KMS-11 (cell line): Measurements from ENCODE around the gene APBA2.

Experiments
- H2AFZ ChIP-seq: fragments of 200-600 bp; sonication (generic); 2 replicates; pipeline ENCODE4 v1.6.1; 2016; ENCODE audit warnings: antibody characterized with exemption, mixed run types, low read depth
- H3K27ac ChIP-seq: fragments of 200-600 bp; sonication (generic); 2 replicates; pipeline ENCODE4 v1.6.1; 2016; ENCODE audit warnings: mild to moderate bottlenecking, mixed run types
- H3K27me3 ChIP-seq: fragments of 200-600 bp; sonication (generic); 2 replicates; pipeline ENCODE4 v1.6.1; 2017; ENCODE audit warnings: mild to moderate bottlenecking, low read depth, mixed run types, moderate library complexity; ENCODE audit not compliant: insufficient read depth
- H3K36me3 ChIP-seq: fragments of 200-600 bp; sonication (generic); 2 replicates; pipeline ENCODE4 v1.6.1; 2017; ENCODE audit warnings: mild to moderate bottlenecking, mixed run types; ENCODE audit not compliant: insufficient read depth
- H3K4me1 ChIP-seq: fragments of 200-600 bp; sonication (generic); 2 replicates; pipeline ENCODE4 v1.6.1; 2016; ENCODE audit warnings: mild to moderate bottlenecking, low read depth, mixed run types; ENCODE audit not compliant: poor library complexity, severe bottlenecking
- H3K4me2 ChIP-seq: fragments of 200-600 bp; sonication (generic); 2 replicates; pipeline ENCODE4 v1.7.0; 2016; ENCODE audit warnings: mild to moderate bottlenecking, mixed run types
- H3K4me3 ChIP-seq: fragments of 200-600 bp; sonication (generic); IDR thresholded peaks from 2 replicates; pipeline ENCODE4 v1.6.1; 2017; ENCODE audit warnings: low read depth, low read length, mixed read lengths; ENCODE audit not compliant: insufficient read depth
- H3K79me2 ChIP-seq: fragments of 200-600 bp; sonication (generic); 2 replicates; pipeline ENCODE4 v1.6.1; 2016; ENCODE audit warnings: low read depth, mixed run types; ENCODE audit not compliant: insufficient read depth
- H3K9ac ChIP-seq: fragments of 200-600 bp; sonication (generic); 2 replicates; pipeline ENCODE4 v1.6.1; 2016; ENCODE audit warnings: mild to moderate bottlenecking, mixed run types
- H4K20me1 ChIP-seq: fragments of 200-600 bp; sonication (generic); 2 replicates; pipeline ENCODE4 v1.6.1; 2016; ENCODE audit warnings: mild to moderate bottlenecking, mixed run types; ENCODE audit not compliant: insufficient read depth
- TF ChIP-seq, protein P1 (sequence below): fragments of 200-600 bp; sonication (generic); conservative IDR thresholded peaks from 2 replicates; pipeline ENCODE4 v1.6.1; 2017; ENCODE audit warnings: low read depth, mild to moderate bottlenecking, antibody characterized with exemption, low read length, moderate library complexity, mixed read lengths

APBA2 gene

DNA sequence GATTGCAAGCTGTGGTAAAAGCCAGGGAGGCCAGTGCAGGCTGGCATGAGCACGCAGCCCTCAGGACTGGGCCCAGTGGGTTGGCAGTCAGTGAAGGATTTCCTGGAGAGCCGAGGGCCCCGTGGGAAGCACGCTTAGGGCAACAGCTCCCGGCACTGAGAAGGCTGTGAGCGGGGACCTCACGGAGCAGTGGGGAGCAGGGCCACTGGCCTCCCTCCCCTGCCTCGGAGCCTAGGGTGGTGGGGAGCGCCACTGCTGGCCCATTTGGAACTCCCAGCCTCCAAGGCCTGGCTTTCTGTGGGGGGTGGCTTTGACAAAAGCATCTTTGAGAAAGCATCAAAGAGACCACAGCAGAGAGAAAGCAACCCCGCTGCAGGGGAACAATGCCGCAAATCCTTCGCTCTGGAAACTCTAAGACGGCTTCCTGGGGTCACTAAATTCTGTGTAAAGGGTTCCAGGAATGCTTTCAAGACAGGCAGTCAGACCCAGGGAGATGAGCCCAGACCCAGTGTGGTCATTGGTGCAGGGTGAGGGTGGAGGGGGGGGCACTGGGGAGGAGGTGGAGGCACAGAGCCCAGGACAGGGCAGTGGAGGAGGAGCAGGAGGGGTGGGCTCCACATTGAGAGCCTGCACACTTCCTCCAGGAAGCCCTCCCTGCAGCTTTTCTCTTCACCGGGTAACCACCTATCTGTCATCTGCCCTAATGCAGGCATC is 9.5 kb upstream of the APBA2 start:
- Histone ChIP-seq H3K36me3 (no peaks in the 10 kb centered on the region), H3K4me1 (no peaks in the 10 kb centered on the region), H3K27ac (no peak overlapping the region), H3K79me2 (no peaks in the 10 kb centered on the region), H3K4me3 (no peak overlapping the region), H3K4me2 (no peak overlapping the region), H3K9ac (no peak overlapping the region), H3K27me3 (no peaks in the 10 kb centered on the region), H2AFZ (no peak overlapping the region), H4K20me1 (no peaks in the 10 kb centered on the region)
- TF ChIP-seq, protein P1, sequence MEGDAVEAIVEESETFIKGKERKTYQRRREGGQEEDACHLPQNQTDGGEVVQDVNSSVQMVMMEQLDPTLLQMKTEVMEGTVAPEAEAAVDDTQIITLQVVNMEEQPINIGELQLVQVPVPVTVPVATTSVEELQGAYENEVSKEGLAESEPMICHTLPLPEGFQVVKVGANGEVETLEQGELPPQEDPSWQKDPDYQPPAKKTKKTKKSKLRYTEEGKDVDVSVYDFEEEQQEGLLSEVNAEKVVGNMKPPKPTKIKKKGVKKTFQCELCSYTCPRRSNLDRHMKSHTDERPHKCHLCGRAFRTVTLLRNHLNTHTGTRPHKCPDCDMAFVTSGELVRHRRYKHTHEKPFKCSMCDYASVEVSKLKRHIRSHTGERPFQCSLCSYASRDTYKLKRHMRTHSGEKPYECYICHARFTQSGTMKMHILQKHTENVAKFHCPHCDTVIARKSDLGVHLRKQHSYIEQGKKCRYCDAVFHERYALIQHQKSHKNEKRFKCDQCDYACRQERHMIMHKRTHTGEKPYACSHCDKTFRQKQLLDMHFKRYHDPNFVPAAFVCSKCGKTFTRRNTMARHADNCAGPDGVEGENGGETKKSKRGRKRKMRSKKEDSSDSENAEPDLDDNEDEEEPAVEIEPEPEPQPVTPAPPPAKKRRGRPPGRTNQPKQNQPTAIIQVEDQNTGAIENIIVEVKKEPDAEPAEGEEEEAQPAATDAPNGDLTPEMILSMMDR: no peak

- TF ChIP-seq, protein P1: no peak
- no peak overlapping the region for H3K27ac ChIP-seq
- H3K4me3 ChIP-seq: no peak overlapping the region
- H3K36me3 ChIP-seq: no peaks in the 10 kb centered on the region
- H4K20me1 ChIP-seq: no peaks in the 10 kb centered on the region
- no peak overlapping the region for H2AFZ ChIP-seq
- no peaks in the 10 kb centered on the region for H3K79me2 ChIP-seq
- no peaks in the 10 kb centered on the region for H3K4me1 ChIP-seq
- no peaks in the 10 kb centered on the region for H3K27me3 ChIP-seq
- H3K4me2 ChIP-seq: no peak overlapping the region
- H3K9ac ChIP-seq: no peak overlapping the region
Observed at GRCh38 chr15:28876845-28877185, 9.0 kb upstream of the APBA2 start.

- H3K4me2 ChIP-seq: no peak overlapping the region
- H3K27ac ChIP-seq: no peak overlapping the region
- H3K36me3 ChIP-seq: no peaks in the 10 kb centered on the region
- no peaks in the 10 kb centered on the region for H3K27me3 ChIP-seq
- TF ChIP-seq, protein P1: no peak
- H3K4me3 ChIP-seq: no peak overlapping the region
- H2AFZ ChIP-seq: no peak overlapping the region
- no peaks in the 10 kb centered on the region for H4K20me1 ChIP-seq
- no peaks in the 10 kb centered on the region for H3K79me2 ChIP-seq
- H3K4me1 ChIP-seq: no peaks in the 10 kb centered on the region
- H3K9ac ChIP-seq: no peak overlapping the region
Observed at GRCh38 chr15:28878209-28878608, 7.6 kb upstream of the APBA2 start.

DNA sequence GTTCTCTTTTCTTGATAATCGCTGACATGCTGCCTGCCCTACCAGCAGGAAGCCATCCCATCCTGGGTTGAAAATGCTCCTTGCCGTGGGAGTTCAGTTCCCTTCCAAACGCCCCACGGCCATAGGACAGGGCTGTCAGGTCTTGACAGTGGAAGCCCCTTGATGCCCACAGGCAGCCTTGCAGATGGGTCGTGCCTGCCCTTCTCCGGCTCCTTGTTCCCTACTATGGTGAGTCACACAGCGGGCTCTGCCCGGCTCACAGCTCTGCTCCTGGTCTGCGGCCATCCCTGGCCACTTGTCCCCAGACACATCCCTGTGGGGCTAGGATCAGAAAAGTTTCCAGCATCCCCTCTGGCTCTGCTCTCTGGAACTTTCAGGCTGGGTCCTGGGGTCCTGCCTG is 6.2 kb upstream of the APBA2 start:
- Histone ChIP-seq H2AFZ (no peak overlapping the region), H3K4me3 (no peak overlapping the region), H3K27me3 (no peaks in the 10 kb centered on the region), H3K36me3 (no peaks in the 10 kb centered on the region), H3K4me2 (no peak overlapping the region), H4K20me1 (no peaks in the 10 kb centered on the region), H3K9ac (no peak overlapping the region), H3K4me1 (no peaks in the 10 kb centered on the region), H3K79me2 (no peaks in the 10 kb centered on the region), H3K27ac (no peak overlapping the region)
- TF ChIP-seq, protein P1: no peak
